Natural killer cell (primary cell): ENCODE data around the gene CACFD1. TPM values are rescaled to one million over a fixed set of nuclear protein-coding genes. Genes with fewer than 3 reads are reported as not detected.

Experiments
- ATAC-seq, 3 donors: fragments of 150-1000 bp in 2 of 3; fragments of 200-7000 bp in 1 of 3; cut with Tn5 transposase; 1 replicate in 1 of 3; 2 replicates in 2 of 3; pipeline ENCODE4 v1.10.0; 2021; ENCODE audit warnings: mild to moderate bottlenecking in 2 of 3, moderate library complexity in 2 of 3
- DNase-seq, 2 donors: peaks; one replicate each; pipeline versions ENCODE4 v3.0.0 to v3.0.0-alpha.2; 2013 to 2021; ENCODE audit warnings: mixed read lengths in 1 of 2
- H3K27ac ChIP-seq: one replicate; pipeline ENCODE4 v1.5.1; 2013; ENCODE audit warnings: mild to moderate bottlenecking, low read length
- H3K27me3 ChIP-seq: one replicate; pipeline ENCODE4 v1.6.1; 2013; ENCODE audit warnings: low read length; ENCODE audit not compliant: control insufficient read depth, insufficient read depth
- H3K36me3 ChIP-seq: one replicate; pipeline ENCODE4 v1.6.1; 2013; ENCODE audit warnings: low read length; ENCODE audit not compliant: control insufficient read depth, insufficient read depth
- H3K4me1 ChIP-seq: one replicate; pipeline ENCODE4 v1.6.1; 2013; ENCODE audit warnings: low read length; ENCODE audit not compliant: control insufficient read depth, insufficient read depth
- H3K4me3 ChIP-seq: one replicate; pipeline ENCODE4 v1.5.1; 2013; ENCODE audit warnings: low read length
- H3K9me3 ChIP-seq: one replicate; pipeline ENCODE4 v1.6.1; 2013; ENCODE audit warnings: low read length; ENCODE audit not compliant: control insufficient read depth, insufficient read depth
- H3K27ac Mint-ChIP-seq, 2 donors: one replicate each; pipeline ENCODE4 v1.8.0; 2022; ENCODE audit warnings: mild to moderate bottlenecking in 2 of 2, mixed read lengths in 2 of 2, moderate library complexity in 1 of 2
- H3K27me3 Mint-ChIP-seq, 2 donors: one replicate each; pipeline ENCODE4 v1.8.0; 2022; ENCODE audit warnings: low read depth in 2 of 2, mixed read lengths in 2 of 2
- H3K36me3 Mint-ChIP-seq: one replicate; pipeline ENCODE4 v1.8.0; 2022; ENCODE audit warnings: mixed read lengths
- H3K4me1 Mint-ChIP-seq, 2 donors: one replicate each; pipeline ENCODE4 v1.8.0; 2022; ENCODE audit warnings: mixed read lengths in 2 of 2
- H3K4me3 Mint-ChIP-seq: one replicate; pipeline ENCODE4 v1.8.0; 2022; ENCODE audit warnings: mild to moderate bottlenecking, moderate library complexity, mixed read lengths
- H3K9me3 Mint-ChIP-seq, 2 donors: one replicate each; pipeline ENCODE4 v1.8.0; 2022; ENCODE audit warnings: mixed read lengths in 2 of 2
- CTCF ChIP-seq: fragments of 200-600 bp; IDR thresholded peaks from one replicate; pipeline ENCODE4 v1.8.0; 2022; ENCODE audit warnings: antibody characterized with exemption
- WGBS: methylation state at CpG from one replicate; pipeline ENCODE4 v1.1.7; 2013; ENCODE audit warnings: missing lambda C conversion rate; ENCODE audit not compliant: insufficient coverage; 5-methylcytosine and 5-hydroxymethylcytosine counted together
- intact Hi-C: fragments of 100-400 bp; cut with micrococcal nuclease; formaldehyde crosslinking; loops from one replicate; pipeline ENCODE4 v1.14.2; 2022
- total RNA-seq, 4 donors: library from RNA; stranded (reverse); fragments of 120-200 nt in 1 of 4; gene quantifications; one replicate each; pipeline versions ENCODE4 v1.2.3 to v1.2.4, GENCODE V29; 2013 to 2022

The CACFD1 gene
- total RNA-seq, 3 donors from 2014 or later (not counting 1 experiment from before 2014, with no cell fraction given) = 4.5 to 8.3 (median 5.4) TPM

GRCh38 chr9:133463864-133464615 is 4.3 kb downstream of the CACFD1 start:
- no peaks in the 10 kb centered on the region for H3K9me3 ChIP-seq
- H3K36me3 ChIP-seq = no peaks in the 10 kb centered on the region
- intact Hi-C loops = no loop called here

GRCh38 chr9:133464638-133465037 is 4.9 kb downstream of the CACFD1 start:
- no peak for ATAC-seq
- no peak for DNase-seq

More at GRCh38 chr9:133463864-133464615, 4.3 kb downstream of the CACFD1 start:
- Mint-ChIP-seq H3K27me3 (no peaks in the 10 kb centered on the region), H3K27ac (peak overlapping the region in 1 of 2 donors; percentile 17), H3K9me3 (no peaks in the 10 kb centered on the region), H3K36me3 (no peaks in the 10 kb centered on the region), H3K4me1 (peaks cover 0 to 14% of the 10 kb centered on the region in 2 donors), H3K4me3 (no peak overlapping the region)
- no peaks in the 10 kb centered on the region for H3K27me3 ChIP-seq
- no peak overlapping the region for H3K4me3 ChIP-seq
- peaks cover 18% of the 10 kb centered on the region for H3K4me1 ChIP-seq
- no peak for TF ChIP-seq CTCF
- H3K27ac ChIP-seq = no peak overlapping the region
- WGBS = 91% methylated on average over 24 of the region's 24 CpGs
- ATAC-seq (no peak), DNase-seq (no peak)

GRCh38 chr9:133465984-133466383 is 6.2 kb downstream of the CACFD1 start:
- TF ChIP-seq CTCF = no peak
- 78% methylated on average over 5 of the region's 6 CpGs for WGBS

More at GRCh38 chr9:133464638-133465037, 4.9 kb downstream of the CACFD1 start:
- WGBS = 93% methylated on average over 10 of the region's 10 CpGs
- no peak for TF ChIP-seq CTCF
- no peaks in the 10 kb centered on the region for H3K9me3 Mint-ChIP-seq
- Histone ChIP-seq H3K27me3 (no peaks in the 10 kb centered on the region), H3K4me1 (peaks cover 13% of the 10 kb centered on the region), H3K4me3 (no peak overlapping the region), H3K36me3 (no peaks in the 10 kb centered on the region), H3K9me3 (no peaks in the 10 kb centered on the region), H3K27ac (no peak overlapping the region)
- no peak overlapping the region for H3K27ac Mint-ChIP-seq
- H3K36me3 Mint-ChIP-seq = no peaks in the 10 kb centered on the region
- peaks cover 0 to 9% of the 10 kb centered on the region in 2 donors for H3K4me1 Mint-ChIP-seq
- no peak overlapping the region for H3K4me3 Mint-ChIP-seq
- no peaks in the 10 kb centered on the region for H3K27me3 Mint-ChIP-seq
- intact Hi-C loops = no loop called here

More at GRCh38 chr9:133465984-133466383, 6.2 kb downstream of the CACFD1 start:
- H3K27ac ChIP-seq = no peak overlapping the region
- no peak overlapping the region for H3K4me3 ChIP-seq
- H3K36me3 ChIP-seq = no peaks in the 10 kb centered on the region
- Mint-ChIP-seq H3K4me3 (no peak overlapping the region), H3K9me3 (no peaks in the 10 kb centered on the region), H3K4me1 (no peaks in the 10 kb centered on the region), H3K27me3 (no peaks in the 10 kb centered on the region), H3K27ac (no peak overlapping the region), H3K36me3 (no peaks in the 10 kb centered on the region)
- H3K9me3 ChIP-seq = no peaks in the 10 kb centered on the region
- intact Hi-C loops = no loop called here
- H3K4me1 ChIP-seq = peaks cover 6% of the 10 kb centered on the region
- H3K27me3 ChIP-seq = no peaks in the 10 kb centered on the region
- ATAC-seq (no peak), DNase-seq (no peak)
